GM21390 (cell line): Measurements from ENCODE around the gene ZBED5.

Experiments used
- ATAC-seq: cut with Tn5 transposase; IDR thresholded peaks from one replicate; pipeline ENCODE4 v1.9.1; 2021; ENCODE audit not compliant: unreplicated experiment

Gene ZBED5

GRCh38 chr11:10881892-10882291, 24.0 kb upstream of the ZBED5 start:
- ATAC-seq: no peak

GRCh38 chr11:10878408-10879214, 20.8 kb upstream of the ZBED5 start:
- ATAC-seq: no peak

- no peak for ATAC-seq
Observed at GRCh38 chr11:10876158-10876557, 18.3 kb upstream of the ZBED5 start.

GRCh38 chr11:10875430-10876021, 17.7 kb upstream of the ZBED5 start:
- ATAC-seq: no peak

- no peak for ATAC-seq
Observed at GRCh38 chr11:10872097-10872496, 14.2 kb upstream of the ZBED5 start.

GRCh38 chr11:10868352-10868751, 10.5 kb upstream of the ZBED5 start:
- ATAC-seq: no peak

- ATAC-seq: no peak
Observed at GRCh38 chr11:10866893-10867331, 9.1 kb upstream of the ZBED5 start.

- ATAC-seq: no peak
Observed at GRCh38 chr11:10865837-10866270, 8.0 kb upstream of the ZBED5 start.

GRCh38 chr11:10864688-10865087, 6.8 kb upstream of the ZBED5 start:
- no peak for ATAC-seq

- no peak for ATAC-seq
Observed at GRCh38 chr11:10862446-10862845, 4.6 kb upstream of the ZBED5 start.

- ATAC-seq: no peak
Observed at GRCh38 chr11:10861799-10862198, 3.9 kb upstream of the ZBED5 start.

- no peak for ATAC-seq
Observed at GRCh38 chr11:10861047-10861446, 3.2 kb upstream of the ZBED5 start.

GRCh38 chr11:10858439-10859325, 829 bp upstream of the ZBED5 start:
- peak; percentile 22 for ATAC-seq

GRCh38 chr11:10857459-10857708, 469 bp downstream of the ZBED5 start:
- ATAC-seq: peak; percentile 20

- peak; percentile 3 for ATAC-seq
Observed at GRCh38 chr11:10856689-10857458, 979 bp downstream of the ZBED5 start.

GRCh38 chr11:10855295-10855694, 2.6 kb downstream of the ZBED5 start:
- ATAC-seq: no peak

GRCh38 chr11:10847960-10848860, 9.6 kb downstream of the ZBED5 start:
- ATAC-seq: no peak

- ATAC-seq: no peak
Observed at GRCh38 chr11:10846660-10847059, 11.2 kb downstream of the ZBED5 start.

GRCh38 chr11:10845589-10845988, 12.3 kb downstream of the ZBED5 start:
- ATAC-seq: no peak

- ATAC-seq: no peak
Observed at GRCh38 chr11:10844796-10845195, 13.1 kb downstream of the ZBED5 start.
